Upper lobe of left lung (tissue), 6 donors: ENCODE results near the gene CYP19A1. TPM values are rescaled to one million over a fixed set of nuclear protein-coding genes. Genes with fewer than 3 reads are reported as not detected.

Experiments used
- ATAC-seq, 2 donors: fragments of 200-7000 bp; cut with Tn5 transposase; one replicate each; pipeline ENCODE4 v1.9.1; 2022; ENCODE audit warnings: mild to moderate bottlenecking in 2 of 2, moderate library complexity in 2 of 2; ENCODE audit not compliant: low FRiP score in 2 of 2
- DNase-seq, 2 donors: peaks; one replicate each; pipeline ENCODE4 v3.0.0-alpha.2; 2019 to 2020
- H3K27ac ChIP-seq, 4 donors: fragments of 200-600 bp; sonication (generic); one replicate each; pipeline ENCODE4 v1.5.1; 2016 to 2019
- H3K27me3 ChIP-seq, 4 donors: fragments of 200-600 bp; sonication (generic); one replicate each; pipeline ENCODE4 v1.5.1; 2017 to 2019
- H3K36me3 ChIP-seq, 4 donors: fragments of 200-600 bp; sonication (generic); one replicate each; pipeline ENCODE4 v1.5.1; 2016 to 2019
- H3K4me1 ChIP-seq, 4 donors: fragments of 200-600 bp; sonication (generic); one replicate each; pipeline ENCODE4 v1.5.1; 2018 to 2019
- H3K4me3 ChIP-seq, 4 donors: fragments of 200-600 bp; sonication (generic); one replicate each; pipeline ENCODE4 v1.5.1; 2017 to 2019; ENCODE audit warnings: mild to moderate bottlenecking in 2 of 4, moderate library complexity in 1 of 4
- H3K9me3 ChIP-seq, 4 donors: fragments of 200-600 bp; sonication (generic); one replicate each; pipeline ENCODE4 v1.5.1; 2018 to 2019
- EP300 ChIP-seq, 4 donors: sonication (generic); formaldehyde crosslinking; IDR thresholded peaks; one replicate each; pipeline ENCODE4 v1.5.1; 2017; ENCODE audit warnings: antibody characterized with exemption in 4 of 4, control low read depth in 2 of 4
- POLR2A ChIP-seq, 4 donors: fragments of 450-650 bp; IDR thresholded peaks; one replicate each; pipeline ENCODE4 v1.5.1; 2016 to 2017; ENCODE audit warnings: antibody characterized with exemption in 4 of 4, mild to moderate bottlenecking in 2 of 4
- POLR2AphosphoS5 ChIP-seq, 2 donors: sonication (generic); formaldehyde crosslinking; IDR thresholded peaks; one replicate each; pipeline ENCODE4 v1.5.1; 2017; ENCODE audit warnings: antibody characterized with exemption in 2 of 2
- WGBS, 2 donors: methylation state at CpG; one replicate each; pipeline ENCODE4 v1.1.5; 2017 to 2018; 5-methylcytosine and 5-hydroxymethylcytosine counted together
- total RNA-seq, 6 donors: library from RNA; depleted of rRNA in 4 of 6; stranded (reverse); fragments of >200 nt in 4 of 6; gene quantifications; one replicate each; pipeline versions ENCODE4 v1.1.0 to v1.2.1, GENCODE V29; 2016 to 2021
- TF ChIP-seq, protein P1 (sequence below), 6 experiments: fragments of 450-650 bp in 4 of 6; fragments of 200-600 bp in 2 of 6; sonication (generic) in 2 of 6; IDR thresholded peaks; one replicate each; pipeline ENCODE4 v1.5.1; 2016 to 2019; ENCODE audit warnings: antibody characterized with exemption in 6 of 6
- donor health status: DM: no; HTN: no; CAD: no; lungs with moderate emphysema.
- donor health status: DM: no; HTN: yes; CAD: no; lungs with severe emphysema.

The CYP19A1 gene
- total RNA-seq, 6 donors from 2014 or later: 0.52 to 8.4 (median 1.0) TPM; not detected in 2

DNA sequence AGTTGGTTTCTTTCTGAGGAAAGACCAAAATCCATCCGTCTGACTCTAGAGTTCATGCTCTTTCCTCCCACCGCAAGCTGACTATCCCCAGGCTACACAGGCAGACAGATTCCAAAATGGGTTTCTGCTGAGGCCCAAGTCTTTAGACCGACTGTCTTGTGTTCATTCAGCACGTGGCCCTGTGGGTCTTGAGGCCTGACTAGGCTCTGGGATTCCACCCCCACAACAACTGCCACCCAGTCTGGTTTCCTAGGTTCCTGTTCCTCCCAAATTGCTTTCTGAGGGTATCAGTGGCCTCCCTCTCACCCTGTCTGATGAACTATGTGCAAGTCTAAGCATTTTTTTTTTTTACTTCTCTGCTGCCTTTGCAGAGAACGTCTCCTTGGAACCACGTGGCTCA is 67.7 kb downstream of the CYP19A1 start:
- H3K36me3 ChIP-seq: no peaks in the 10 kb centered on the region
- ATAC-seq (peak in 1 of 2 donors; percentile 19), DNase-seq (no peak)
- no peak for TF ChIP-seq POLR2A (IDR thresholded peaks at IDR 0.05)
- TF ChIP-seq, protein P1, sequence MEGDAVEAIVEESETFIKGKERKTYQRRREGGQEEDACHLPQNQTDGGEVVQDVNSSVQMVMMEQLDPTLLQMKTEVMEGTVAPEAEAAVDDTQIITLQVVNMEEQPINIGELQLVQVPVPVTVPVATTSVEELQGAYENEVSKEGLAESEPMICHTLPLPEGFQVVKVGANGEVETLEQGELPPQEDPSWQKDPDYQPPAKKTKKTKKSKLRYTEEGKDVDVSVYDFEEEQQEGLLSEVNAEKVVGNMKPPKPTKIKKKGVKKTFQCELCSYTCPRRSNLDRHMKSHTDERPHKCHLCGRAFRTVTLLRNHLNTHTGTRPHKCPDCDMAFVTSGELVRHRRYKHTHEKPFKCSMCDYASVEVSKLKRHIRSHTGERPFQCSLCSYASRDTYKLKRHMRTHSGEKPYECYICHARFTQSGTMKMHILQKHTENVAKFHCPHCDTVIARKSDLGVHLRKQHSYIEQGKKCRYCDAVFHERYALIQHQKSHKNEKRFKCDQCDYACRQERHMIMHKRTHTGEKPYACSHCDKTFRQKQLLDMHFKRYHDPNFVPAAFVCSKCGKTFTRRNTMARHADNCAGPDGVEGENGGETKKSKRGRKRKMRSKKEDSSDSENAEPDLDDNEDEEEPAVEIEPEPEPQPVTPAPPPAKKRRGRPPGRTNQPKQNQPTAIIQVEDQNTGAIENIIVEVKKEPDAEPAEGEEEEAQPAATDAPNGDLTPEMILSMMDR (IDR thresholded peaks at IDR 0.05): no peak
- no peak for TF ChIP-seq EP300 (IDR thresholded peaks at IDR 0.05)
- no peak for TF ChIP-seq POLR2AphosphoS5 (IDR thresholded peaks at IDR 0.05)
- peaks cover 0 to 3% (median 0%) of the 10 kb centered on the region in 4 donors for H3K27me3 ChIP-seq
- no peak overlapping the region for H3K4me3 ChIP-seq
- WGBS, 2 donors: 64 to 69% methylated on average over 6 of the region's 6 CpGs
- H3K4me1 ChIP-seq: peaks cover 4 to 16% (median 11%) of the 10 kb centered on the region in 4 donors
- no peaks in the 10 kb centered on the region for H3K9me3 ChIP-seq
- H3K27ac ChIP-seq: no peak overlapping the region

DNA sequence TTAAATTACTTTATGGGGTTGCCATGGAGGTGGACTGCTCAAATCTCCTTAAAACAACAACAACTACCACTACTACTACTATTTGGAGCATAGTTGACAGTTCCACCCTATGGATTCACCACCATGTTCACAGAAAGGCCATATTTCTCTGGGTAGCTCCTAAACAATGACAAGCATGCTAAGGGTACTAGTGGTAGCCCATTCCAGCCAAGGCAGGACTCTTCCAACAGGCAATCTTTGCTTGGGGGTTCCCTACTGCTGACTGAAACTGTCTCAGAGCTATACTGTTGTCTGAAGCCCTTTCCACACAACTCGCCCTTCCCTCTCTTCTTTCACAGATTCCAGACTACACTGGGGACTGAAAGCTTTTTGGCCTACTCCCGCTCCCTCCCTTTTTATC is 68.9 kb downstream of the CYP19A1 start:
- ATAC-seq (no peak), DNase-seq (no peak)
- Histone ChIP-seq H3K36me3 (no peaks in the 10 kb centered on the region), H3K9me3 (no peaks in the 10 kb centered on the region), H3K27ac (no peak overlapping the region), H3K4me3 (no peak overlapping the region), H3K27me3 (peaks cover 0 to 3% (median 0%) of the 10 kb centered on the region in 4 donors), H3K4me1 (peaks cover 4 to 16% (median 11%) of the 10 kb centered on the region in 4 donors)
- TF ChIP-seq EP300 (IDR thresholded peaks at IDR 0.05) (no peak), POLR2A (IDR thresholded peaks at IDR 0.05) (no peak), POLR2AphosphoS5 (IDR thresholded peaks at IDR 0.05) (no peak)
- TF ChIP-seq, protein P1 (IDR thresholded peaks at IDR 0.05): no peak
- WGBS, 2 donors: 43 to 65% methylated on average over 2 of the region's 2 CpGs

DNA sequence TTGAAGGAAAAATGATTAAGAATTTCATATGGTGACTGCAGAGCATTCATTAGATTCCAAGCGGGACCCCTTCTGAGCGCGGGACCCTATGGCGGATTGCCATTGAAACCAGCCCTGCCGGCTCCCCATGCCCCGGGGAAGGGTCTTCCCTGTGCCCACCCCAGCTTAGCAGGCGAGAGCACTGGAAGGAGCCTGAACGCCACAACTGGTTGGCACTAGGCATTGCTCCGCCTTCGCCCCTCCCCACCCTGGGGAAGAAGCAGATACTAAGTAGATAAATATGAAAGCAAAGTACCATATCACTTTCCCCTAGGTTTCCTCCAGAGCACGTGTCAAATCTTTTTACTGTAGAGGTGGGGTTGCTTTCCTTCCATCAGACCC is 70.7 kb downstream of the CYP19A1 start:
- Histone ChIP-seq H3K9me3 (no peaks in the 10 kb centered on the region), H3K27ac (peak overlapping the region in 2 of 4 donors; percentile 8 to 19), H3K4me1 (peaks cover 4 to 16% (median 11%) of the 10 kb centered on the region in 4 donors), H3K4me3 (peak overlapping the region in 3 of 4 donors; percentile 46 to 54 (median 52)), H3K27me3 (peaks cover 0 to 3% (median 0%) of the 10 kb centered on the region in 4 donors), H3K36me3 (no peaks in the 10 kb centered on the region)
- 0 to 3% methylated on average over 4 to 11 of the region's 11 CpGs for WGBS, 2 donors
- ATAC-seq (peak in 1 of 2 donors; percentile 55), DNase-seq (peak in 1 of 2 donors; percentile 36)
- TF ChIP-seq POLR2A (IDR thresholded peaks at IDR 0.05): no peak
- TF ChIP-seq, protein P1 (IDR thresholded peaks at IDR 0.05): no peak
- no peak for TF ChIP-seq EP300 (IDR thresholded peaks at IDR 0.05)

DNA sequence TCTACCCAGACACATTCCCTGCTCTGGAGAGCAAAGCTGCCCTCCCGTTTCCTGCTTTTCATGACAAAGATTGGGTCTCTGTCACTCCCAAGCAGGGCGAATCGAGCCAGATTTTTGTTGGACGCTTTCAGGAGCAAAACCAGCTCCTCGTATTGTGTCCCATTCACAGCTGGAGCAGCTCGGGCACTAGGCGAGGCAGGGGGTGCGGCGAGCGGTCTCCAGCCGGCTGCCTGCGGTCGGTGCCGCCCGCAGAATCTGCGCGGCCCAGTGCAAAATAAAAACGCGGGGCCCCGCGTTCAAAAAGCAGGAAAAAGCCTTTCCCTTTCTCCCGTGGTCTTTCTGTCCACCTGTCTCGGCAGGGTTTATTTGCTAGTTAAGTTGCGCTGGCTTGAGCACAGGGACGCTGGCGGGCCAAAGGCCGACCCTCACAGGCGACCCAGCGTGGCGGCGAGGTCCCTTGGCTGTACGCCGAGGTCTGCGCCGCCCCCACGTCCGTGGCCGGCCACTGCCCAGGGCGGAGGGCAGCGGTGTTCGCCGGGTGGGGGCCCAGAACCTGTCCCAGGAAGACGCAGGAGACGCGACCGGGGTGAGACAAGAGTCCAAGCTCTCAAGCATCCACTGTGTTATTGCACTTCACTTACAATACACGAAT is 71.2 kb downstream of the CYP19A1 start:
- Histone ChIP-seq H3K4me3 (peak overlapping the region in 3 of 4 donors; percentile 46 to 54 (median 52)), H3K9me3 (no peaks in the 10 kb centered on the region), H3K27ac (peak overlapping the region in 2 of 4 donors; percentile 8 to 19), H3K27me3 (peaks cover 0 to 3% (median 0%) of the 10 kb centered on the region in 4 donors), H3K36me3 (no peaks in the 10 kb centered on the region), H3K4me1 (peaks cover 4 to 16% (median 11%) of the 10 kb centered on the region in 4 donors)
- TF ChIP-seq EP300 (IDR thresholded peaks at IDR 0.05) (no peak), POLR2A (IDR thresholded peaks at IDR 0.05) (no peak), POLR2AphosphoS5 (IDR thresholded peaks at IDR 0.05) (no peak)
- TF ChIP-seq, protein P1 (IDR thresholded peaks at IDR 0.05): no peak
- DNase-seq: peak in 1 of 2 donors; percentile 84
- ATAC-seq: peak in 1 of 2 donors; percentile 75
- WGBS, 2 donors: 1 to 2% methylated on average over 17 to 47 of the region's 47 CpGs
